Occipital lobe (tissue), 2 donors: ENCODE results near the gene FBN3. TPM values are rescaled to one million over a fixed set of nuclear protein-coding genes. Genes with fewer than 3 reads are reported as not detected.
"Not testable (repeated sequence)": the region's sequence is repeated elsewhere in the genome, so short reads cannot be mapped to it uniquely, and the experiment has no call there.

Experiments
- DNase-seq: peaks from one replicate; lab custom pipeline; 2025; lab: John Stamatoyannopoulos, UW
- total RNA-seq: library from RNA; depleted of rRNA; stranded (reverse); fragments of >200 nt; gene quantifications from one replicate; pipeline ENCODE4 v1.2.3, GENCODE V29; 2014

FBN3 gene
- total RNA-seq, 1 donor from 2014 or later = 23.2 TPM

DNA sequence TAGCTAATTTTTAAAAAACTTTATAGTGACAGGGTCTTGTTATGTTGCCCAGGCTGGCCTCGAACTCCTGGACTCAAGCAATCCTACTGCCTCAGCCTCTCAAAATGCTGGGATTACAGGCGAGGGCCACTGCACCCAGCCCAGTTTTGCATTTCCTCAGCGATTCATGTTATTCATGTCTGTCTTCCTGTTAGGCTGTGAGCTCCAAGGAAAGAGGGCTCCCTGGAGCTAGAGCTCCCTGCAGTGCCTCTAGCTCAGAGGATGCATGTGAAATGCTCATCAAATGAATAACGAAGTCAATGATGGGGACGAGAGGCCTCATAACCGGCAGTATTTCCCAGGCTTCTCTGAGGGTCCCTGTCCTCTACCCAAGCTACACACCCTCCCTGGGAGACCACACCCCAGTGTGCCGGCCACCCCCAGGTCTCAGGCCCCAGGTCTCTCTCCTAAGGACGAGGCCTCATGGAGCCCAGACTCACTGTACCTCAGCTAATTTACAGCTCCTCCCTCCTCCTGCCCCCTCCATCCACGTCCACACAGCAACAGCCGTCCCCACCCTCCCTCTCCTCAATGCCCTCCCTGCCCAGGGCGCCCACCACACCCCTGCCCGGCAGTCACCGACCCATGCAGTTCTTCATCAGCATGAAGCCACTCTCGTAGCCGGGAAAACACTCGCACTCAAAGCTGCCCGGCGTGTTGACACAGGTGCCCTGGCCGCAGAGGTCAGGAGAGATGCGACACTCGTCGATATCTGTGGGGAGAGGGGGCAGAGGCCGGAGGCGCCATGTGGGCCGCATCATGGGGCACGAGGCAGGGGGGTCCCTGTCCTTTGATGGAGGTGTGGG lies 28.5 kb downstream of the FBN3 start:
- no peak for DNase-seq

DNA sequence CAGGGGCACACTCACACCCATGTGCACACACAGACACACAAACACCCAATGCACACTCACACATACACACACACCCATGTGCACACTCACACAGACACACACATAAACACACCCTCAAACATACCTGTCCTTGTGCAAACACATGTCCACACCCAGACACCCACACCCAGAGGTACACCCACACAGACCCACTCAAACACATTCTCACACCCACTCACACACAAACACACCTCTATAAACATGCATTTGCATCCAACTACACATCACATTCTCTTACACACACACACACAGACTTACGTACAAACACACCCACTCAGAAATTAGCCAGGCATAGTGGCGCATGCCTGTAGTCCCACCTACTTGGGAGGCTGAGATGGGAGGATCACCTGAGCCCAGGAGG lies 31.4 kb downstream of the FBN3 start:
- DNase-seq = no peak

DNA sequence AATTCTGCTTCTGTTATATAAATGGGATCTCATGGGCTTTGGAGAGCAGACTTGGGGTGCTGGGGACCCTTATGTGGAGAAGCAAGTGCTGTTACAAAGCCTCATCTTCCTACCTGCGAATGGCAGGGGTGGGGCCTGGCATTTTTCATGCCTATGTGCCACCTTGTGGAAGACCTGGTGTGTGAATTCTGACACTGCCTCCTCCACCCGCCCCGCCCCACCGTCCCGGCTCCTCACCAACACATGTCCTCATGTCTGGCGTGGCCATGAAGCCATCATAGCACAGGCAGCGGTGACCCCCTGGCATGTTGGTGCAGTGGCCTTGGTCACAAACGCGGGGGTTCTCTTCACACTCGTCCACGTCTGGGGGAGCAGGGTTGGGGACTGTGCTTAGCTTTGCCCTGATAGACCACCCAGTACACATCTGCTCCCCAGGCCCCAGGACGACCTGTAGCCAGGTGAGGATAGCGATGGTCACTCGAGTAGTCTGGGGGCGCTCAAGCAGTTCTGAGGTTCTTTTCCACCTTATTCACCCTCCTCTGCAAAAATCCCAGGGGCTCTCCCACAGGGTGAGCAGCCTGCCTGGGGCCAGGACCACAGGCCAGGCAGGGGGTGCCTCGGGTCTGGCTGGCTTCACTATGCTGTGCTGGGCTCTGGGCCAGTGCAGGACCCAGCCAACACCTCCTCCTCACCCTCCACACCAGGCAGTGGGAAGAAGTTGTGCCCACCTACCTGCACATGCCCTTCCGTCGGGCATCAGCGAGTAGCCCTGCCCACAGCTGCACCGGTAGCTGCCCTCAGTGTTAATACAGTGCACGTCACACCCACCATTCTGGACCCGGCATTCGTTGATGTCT lies 32.7 kb downstream of the FBN3 start:
- DNase-seq = no peak

DNA sequence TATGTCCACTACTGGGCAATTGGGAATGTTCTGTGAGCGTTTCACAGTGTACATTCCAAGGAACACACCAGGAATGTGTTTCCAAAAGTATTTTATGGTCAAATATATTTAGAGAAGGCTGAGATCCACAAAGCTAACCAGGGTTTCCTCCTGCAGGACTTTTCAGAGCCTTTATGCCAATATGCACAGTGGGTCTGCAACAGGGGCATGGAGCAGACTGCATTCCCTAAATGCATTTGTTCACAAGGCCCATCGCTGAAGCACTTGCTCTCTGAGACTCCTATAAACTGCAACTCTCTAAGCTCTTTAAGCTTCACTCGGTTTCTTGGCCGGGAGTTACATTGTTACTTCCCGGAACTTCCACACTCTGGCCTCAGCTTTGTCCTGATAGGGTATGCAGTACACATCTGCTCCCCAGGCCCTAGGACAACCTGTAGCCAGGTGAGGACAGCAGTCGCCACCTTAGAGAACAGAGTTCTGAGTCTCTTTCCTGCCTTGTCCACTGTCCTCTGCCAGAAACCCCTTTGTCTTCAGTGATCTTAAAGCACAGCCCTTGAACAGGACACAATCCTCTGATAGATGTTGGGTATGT lies 33.5 kb downstream of the FBN3 start:
- no peak for DNase-seq

DNA sequence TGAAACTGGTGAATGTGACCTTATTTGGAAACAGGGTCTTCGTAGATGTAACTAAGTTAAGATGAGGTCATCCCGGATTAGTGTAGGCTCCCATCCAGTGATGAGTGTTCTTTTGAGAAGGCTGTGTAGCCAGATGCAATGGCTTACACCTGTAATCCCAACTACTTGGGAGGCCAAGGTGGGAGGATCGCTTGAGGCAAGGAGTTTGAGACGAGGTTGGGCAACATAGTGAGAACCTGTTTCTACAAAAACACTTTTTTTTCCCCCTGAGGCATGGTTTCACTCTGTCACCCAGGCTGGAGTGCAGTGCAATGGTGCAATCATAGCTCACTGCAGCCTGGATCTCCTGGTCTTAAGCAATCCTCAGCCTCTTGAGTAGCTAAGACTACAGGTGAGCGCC lies 36.4 kb downstream of the FBN3 start:
- DNase-seq = no peak

DNA sequence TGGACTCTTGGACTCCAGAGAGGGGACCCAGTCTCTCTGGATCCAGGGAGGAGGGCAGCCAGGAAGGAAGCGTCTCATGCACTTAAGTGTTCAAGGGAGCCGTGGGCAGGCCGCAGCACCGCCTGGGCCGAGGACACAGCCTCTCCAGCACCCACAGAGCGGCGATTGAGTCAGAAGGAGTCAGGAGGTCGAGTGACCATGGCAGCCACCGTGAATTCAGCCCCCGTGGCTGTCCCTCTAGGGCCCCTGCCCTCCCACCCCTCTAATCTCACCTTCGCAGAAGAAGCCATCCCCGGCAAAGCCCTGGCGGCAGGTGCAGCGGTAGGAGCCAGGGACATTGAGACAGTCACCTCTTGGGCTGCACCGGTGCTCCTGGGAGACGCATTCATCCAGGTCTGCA lies 38.0 kb downstream of the FBN3 start:
- DNase-seq = no peak

DNA sequence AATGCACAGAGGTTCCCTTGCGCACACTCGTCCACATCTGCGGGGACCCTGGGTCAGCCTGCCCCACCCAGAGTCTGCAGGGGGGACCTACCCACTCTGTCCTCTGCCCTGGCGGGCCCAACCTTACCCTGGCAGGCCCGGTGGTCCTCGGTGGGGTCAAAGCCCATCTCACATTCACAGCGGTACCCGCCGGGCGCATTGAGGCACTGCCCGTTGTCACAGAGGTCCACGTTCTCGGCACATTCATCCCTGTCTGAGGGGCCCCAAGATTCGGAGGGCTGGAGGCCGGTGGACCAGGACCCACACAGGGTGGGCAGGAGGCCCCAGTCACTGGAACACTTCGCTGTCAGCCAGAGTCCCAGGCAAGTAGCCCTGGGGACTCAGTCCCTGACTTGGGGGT lies 38.5 kb downstream of the FBN3 start:
- DNase-seq = no peak

DNA sequence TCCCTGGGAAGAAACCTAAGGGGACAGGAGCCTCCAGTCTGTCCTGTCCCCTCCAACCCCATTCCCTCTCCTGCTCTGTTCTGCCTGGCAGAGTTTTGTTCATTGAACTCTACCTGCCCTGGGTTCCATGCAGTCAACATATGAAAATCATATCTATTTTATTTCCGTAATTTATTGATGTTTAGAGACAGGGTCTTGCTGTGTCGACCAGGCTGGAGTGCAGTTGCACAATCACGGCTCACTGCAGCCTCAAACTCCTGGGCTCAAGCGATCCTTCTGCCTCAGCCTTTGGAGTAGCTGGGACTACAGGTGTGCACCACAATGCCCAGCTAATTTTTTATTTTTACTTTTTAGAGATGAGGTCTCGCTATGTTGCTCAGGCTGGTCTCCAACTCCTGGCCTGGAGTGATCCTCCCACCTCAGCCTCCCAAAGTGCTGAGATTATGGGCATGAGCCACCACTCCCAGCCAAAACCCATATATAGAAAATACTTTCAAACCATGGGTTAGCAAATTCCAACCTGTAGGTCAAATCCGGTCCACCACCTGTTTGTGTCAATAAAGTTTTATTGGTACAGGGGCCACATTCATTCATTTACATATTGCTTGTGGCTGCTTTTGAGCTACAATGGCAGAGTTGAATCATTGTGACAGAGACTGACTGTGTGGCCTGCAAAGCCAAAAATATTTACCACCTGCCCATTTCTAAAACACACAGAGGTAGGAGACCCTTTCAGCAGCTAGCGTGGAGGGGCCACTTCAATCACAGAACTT lies 39.3 kb downstream of the FBN3 start:
- no peak for DNase-seq

DNA sequence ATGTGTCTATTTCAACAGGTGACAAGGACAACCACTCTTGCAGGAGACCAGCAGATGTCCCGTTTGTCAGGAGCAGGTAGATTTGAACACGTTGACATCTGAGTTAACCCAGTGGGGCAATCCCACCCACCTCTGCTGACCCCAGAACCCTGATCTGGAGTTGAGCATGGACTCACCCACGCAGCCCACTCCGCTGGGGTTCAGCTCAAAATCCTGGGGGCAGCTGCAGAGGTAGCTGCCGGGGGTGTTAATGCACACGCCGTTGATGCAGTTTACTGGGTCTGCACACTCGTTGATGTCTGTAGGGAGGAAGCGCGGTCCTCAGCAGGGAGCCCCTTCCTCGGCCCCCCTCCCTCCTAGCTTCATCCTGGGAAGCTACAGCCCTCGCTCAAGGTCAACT lies 39.9 kb downstream of the FBN3 start:
- no peak for DNase-seq

DNA sequence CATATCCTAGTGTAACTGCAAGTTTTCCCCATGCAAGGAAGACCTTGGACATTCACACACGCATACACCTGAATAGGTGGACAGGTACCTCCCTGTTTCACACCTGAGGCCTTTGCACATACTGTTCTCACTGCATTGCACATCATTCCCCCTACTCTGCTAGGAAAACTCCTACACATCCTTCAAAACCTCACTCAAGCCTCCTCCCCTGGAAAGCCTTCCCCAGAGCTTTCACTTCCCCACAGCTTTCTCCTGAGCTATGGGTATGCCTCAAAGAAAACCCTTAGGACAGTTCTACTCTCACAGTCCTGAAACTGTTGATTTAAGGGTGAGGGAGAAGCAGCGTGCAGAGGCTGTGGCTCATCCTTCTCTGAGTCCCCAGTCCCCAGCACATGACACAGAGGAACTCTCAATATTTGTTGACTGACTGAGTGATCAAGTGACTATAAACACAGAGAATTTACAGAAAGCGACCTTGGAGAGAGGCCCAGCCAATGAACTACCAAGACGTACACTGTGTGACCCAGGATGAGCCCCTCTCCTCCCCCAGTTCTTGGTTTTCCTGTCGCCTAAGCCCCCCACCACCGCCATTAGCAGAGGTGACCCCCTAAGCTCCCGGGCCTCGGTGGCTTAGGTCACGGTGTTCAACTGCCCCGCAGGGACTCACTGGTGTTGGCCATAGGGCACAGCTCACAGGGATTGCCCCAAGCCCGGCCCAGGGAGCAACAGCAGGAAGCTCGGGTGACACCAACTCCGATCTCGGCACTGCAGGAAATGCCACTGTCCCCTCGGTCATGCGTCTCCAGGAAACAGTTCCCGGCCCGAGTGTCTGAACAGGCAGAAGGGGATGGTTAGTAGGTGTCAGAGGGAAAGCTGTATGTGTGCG lies 40.6 kb downstream of the FBN3 start:
- no peak for DNase-seq

DNA sequence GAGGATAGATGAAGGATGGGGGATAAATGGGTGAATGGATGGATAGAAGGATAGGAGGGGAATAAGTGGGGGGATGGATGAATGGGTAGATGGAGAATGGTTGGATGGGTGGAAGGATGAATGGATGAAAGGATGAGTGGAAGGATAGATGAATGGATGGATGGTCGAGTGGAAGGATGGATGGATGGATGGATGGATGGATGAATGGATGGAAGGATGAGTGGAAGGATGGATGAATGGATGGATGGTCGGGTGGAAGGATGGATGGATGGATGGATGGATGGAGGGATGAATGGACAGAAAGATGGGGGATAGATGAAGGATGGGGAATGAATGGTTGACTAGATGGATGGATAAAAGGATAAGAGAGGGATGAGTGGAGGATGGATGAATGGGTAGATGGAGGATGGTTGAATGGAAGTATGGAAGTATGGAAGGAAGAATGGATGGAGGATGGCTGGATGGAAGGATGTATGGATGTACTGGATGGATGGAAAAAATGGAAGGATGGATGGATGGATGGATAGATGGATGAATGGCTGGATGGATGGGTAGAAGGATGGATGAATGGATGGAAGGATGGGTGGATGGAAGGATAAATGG lies 42.0 kb downstream of the FBN3 start:
- DNase-seq = no peak

DNA sequence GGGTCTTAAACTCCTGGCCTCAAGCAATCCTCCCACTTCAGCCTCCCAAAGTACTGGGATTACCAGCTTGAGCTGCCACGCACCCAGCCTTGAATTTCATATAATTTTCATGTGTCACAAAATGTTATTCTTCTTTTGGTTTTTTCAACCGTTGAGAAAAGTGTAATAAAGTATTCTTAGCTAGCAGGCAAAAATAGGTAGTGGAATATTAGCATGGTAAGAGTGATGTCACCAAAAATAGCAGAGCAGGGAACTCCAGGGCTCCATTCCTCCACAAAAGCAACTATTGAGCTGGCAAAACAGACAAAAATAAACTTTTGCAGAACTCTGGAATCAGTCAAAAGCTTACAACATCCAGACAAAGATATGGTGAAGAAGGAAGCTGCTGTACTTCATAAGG lies 43.9 kb downstream of the FBN3 start:
- no peak for DNase-seq

DNA sequence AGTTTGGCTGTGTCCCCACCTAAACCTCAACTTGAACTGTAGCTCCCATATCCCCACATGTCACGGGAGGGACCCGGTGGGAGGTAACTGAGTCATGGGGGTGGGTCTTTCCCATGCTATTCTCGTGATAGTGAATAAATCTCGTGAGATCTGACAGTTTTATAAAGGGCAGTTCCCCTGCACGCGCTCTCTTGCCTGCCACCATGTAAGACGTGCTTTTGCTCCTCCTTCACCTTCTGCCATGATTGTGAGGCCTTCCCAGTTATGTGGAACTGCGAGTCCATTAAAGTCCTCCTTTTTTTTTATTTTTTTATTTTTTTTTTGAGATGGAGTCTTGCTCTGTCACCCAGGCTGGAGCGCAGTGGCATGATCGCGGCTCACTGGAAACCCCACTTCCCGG lies 47.5 kb downstream of the FBN3 start:
- DNase-seq = not testable (repeated sequence)

DNA sequence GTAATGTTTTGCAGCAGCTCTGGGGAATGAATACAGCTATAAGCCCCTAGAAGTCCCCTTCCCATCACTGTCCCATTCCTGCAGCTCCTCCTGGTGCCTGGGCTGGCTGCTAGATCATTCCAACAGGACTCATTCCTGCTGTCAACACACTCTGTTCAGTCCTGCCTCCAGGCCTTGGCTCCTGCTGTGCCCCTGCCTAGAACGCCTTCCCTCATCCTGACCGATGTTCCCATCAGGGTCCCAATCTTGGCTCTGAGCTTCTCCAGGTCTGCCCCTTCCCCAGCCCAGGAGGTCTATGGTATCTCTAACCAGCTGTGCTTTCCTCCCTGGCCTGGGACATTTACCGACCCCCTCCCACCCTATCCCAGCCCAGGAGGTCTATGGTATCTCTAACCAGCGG lies 48.1 kb downstream of the FBN3 start:
- no peak for DNase-seq

DNA sequence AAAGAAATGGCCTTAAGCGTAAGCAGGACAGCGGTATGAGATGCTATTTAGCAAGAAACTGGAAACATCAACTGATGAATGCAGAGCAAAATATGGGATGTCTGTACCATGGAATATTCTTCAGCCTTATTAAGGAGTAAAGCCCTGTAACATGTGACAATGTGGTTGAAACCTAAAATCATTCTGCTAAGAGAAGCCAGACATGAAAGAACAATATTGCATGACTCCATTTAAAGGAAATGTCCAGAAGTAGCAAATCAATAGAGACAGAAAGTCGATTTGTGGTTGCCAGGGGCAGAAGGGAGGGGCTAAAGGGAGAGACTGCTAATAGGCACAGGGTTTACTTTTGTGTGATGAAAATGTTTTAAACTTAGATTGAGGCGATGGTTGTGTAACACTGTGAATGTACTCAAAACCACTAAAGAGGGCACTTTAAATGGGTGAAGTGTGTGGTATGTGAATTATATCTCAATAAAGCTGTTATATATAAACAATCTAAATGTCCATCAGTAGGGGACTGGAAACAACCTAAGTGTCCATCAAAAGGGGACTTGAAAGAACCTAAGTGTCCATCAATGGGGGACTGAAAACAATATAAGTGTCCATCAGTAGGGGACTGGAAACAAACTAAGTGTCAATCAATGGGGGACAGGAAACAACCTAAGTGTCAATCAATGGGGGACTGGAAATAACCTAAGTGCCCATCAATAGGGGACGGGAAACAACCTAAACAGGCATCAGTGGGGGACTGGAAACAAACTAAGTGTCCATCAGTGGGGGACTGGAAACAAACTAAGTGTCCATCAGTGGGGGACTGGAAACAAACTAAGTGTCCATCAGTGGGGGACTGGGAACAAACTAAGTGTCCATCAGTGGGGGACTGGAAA lies 51.5 kb downstream of the FBN3 start:
- no peak for DNase-seq

DNA sequence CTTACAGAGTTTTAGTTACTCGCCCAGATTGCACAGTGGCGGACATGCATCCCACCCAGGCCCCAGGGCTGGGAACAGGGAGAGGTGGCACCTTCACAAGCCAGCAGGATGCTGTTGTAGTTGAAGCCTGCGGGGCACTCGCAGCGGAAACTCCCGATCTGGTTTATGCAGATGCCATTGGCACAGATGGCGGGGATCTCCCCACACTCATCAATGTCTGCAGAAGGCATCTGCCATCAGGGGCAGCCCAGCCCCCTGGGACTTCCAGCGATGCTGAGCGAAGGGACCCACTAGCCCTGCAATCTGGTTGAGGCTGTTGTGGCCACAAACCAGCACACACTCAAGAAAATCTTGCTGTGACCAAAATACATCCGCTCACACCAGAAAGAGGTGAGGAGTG lies 52.2 kb downstream of the FBN3 start:
- no peak for DNase-seq

DNA sequence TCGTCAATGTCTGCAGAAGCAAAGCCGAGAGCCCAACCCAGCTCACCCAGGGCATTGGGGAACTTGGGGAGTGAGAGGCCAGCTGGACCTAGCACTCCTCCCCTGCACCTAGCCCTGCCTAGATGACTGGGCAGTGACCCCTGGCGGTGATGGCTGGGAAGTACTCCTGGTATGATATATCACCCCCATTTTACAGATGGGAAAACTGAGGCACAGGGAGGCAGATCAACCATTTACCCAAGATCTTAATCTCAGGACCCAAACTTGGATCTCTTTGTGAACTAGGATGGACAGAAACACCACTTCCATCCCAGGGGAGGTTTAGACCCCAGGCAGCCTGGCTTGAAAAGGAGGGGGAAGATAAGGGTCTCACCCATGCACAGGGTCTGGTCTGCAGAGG lies 53.3 kb downstream of the FBN3 start:
- DNase-seq = no peak

DNA sequence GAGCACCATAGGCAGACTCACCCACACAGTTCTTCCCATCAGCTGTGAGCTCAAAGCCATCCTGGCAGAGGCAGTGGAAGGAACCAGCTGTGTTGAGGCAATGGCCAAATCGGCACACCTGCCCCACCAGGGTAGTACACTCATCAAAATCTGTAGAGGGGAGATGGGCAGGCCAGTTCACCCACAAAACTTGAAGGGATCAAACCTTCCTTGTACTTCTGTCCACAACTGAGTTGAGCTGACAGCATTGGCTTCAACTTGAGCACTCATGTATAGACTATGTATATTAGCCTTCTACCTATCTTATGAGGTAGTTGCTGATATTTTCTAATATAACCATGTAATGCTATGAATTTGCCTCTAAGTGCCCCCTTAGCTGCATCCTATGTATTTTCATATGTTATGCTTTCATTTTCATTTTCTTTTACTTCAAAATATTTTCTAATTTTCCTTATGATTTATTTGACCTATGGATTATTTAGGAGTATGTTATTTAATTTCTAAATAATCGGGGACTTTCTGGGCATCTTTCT lies 54.0 kb downstream of the FBN3 start:
- DNase-seq = no peak

DNA sequence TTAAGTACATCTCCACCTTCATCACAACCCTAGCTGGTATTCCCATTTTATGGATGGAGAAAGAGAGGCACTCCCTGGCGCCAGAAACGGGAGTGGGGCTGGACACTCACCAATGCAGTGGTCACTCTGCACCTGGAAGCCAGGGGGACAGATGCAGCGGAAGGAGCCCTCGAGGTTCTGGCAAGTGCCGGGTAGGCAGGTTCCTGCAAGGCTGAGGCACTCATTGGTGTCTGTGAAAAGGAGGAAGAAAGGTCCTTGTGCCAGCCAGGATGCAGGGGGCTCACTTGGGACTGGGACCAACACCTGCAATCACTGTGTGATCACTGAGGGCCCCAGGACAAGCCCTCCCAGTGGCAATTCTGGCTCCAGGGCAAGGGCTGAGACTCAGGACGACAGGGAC lies 55.1 kb downstream of the FBN3 start:
- no peak for DNase-seq
